GM19035 (cell line): ENCODE measurements around the gene ABCC5.
"Not testable (repeated sequence)": the region's sequence is repeated elsewhere in the genome, so short reads cannot be mapped to it uniquely, and the experiment has no call there.

Experiments
- ATAC-seq: cut with Tn5 transposase; IDR thresholded peaks from one replicate; pipeline ENCODE4 v1.9.1; 2021; ENCODE audit not compliant: unreplicated experiment

Gene ABCC5

DNA sequence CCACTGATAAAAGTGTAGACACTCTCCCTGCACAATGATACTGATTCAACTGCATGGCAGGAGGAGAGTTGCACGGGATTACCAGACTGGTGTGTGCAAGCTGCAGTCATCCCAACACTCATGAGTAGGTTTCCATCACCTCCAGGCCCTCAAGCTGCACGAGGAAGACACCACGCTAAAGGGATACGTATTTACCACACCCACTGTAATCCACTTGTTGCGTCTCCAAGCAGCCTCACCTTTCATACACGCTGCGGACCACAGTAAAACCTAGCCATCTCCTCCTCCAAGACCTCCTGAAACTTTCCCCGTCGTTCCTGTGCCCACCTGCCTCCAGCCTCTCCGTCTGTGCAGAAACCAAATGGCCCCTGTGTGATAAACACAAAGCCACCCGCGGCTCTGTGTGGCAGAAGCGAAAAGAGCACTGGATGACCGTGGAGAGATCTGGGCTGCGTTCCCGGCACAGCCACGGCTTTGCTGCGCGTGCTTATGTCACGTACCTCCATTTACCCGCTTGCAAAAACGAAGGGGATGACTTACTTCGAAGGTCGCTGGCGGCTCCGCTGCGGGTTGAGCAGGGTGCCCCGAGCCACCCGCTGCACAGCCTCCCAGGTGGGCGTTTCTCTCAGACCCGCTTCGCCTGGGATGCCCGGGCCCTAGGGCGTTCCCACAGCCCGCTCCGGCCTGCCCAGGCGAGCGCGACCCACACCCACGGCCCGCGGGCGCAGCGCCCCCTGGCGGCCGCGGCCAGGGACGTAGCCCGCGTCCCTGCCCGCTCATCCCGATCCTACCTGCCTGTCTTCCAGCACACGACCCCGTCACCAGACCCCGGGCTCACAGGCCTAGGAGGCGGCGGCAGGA, 643 bp downstream of the ABCC5 start:
- ATAC-seq: peak; percentile 69

DNA sequence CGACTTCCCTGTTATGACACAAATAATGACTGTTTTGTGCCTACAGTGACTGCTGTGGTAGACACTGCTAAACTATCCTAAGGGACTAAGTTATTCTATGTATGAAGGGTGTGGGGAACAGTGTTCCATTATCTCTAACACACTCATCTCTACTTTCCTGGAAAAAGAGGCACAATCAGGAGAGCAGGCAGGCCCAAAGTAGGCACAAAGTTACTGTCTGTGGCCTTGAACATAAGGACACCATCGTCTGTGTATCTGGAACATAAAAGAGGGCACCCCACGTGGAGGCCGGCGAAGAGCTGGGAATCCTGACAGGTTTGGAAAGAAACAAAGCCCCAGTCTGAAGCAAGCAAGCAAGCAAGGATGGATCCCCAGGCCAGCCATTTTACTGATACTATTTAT, 1.5 kb downstream of the ABCC5 start:
- ATAC-seq: no peak

DNA sequence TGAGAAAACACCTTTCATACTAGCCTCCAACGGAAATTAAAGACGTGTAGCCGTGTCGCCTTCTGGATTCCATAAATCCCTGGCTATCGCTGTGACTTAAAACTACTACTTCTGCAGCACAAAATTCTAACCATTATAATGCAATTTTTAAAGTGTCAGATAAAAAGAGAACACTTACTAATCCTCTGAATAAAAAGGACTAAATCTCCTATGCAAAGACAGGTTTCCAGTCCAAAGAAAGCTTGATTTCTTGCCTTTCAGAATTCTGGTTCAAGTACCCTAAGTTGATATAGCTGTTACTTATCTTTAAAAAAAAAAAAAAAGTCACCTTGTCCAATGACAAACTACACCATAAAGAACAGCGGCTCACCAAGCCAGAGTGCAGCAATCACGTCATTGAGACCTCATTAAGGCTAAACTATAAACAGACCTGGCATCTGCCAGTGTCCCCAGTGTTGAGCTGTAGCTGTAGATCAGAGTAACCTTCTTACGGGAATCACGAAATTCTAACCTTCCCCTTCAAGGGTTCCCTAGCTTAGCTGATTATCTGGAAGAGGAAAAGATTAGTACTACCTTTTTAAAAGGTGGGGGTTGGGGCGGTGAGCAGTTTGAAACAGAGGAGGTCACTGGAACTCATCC, 2.2 kb downstream of the ABCC5 start:
- no peak for ATAC-seq

DNA sequence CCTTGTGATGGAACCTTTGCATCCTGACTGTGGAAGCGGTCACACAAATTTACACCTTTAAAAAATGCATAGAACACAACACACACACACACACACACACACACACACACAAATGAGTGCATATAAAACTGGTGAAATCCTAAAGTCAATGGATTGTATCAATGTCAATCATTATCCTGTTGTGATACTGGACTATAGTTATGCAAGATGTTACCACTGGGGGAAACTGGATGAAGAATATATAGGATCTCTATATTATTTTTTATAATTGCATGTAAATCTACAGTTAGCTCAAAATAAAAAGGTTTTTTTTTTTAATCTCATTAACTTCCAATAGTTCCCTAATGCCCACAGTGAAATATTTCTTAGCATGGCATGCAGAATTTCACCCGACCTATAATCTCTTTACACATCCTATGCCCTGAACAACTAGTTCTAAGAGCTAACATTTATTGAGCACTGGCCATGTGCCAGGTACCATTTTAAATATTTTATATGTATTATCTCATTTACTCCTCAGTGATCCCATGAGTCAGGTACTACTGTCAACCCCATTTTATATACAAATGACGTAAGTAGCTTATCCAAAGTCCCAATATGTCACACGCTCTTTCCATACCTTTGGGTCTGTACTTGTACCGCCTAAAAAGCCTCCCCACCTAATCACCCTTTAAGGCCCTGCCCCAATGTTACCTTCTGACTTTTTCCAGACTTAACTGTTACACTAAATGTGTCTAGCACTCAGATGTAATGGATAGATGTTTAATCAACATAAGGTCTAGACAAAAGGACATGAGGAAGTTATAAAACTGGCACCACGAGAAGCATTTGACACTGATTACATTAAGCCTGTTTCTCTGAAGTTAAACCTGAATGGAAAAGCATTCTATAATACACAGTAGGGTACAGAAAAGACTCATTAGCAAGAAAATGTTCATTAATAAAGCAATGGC, 5.5 kb downstream of the ABCC5 start:
- no peak for ATAC-seq

DNA sequence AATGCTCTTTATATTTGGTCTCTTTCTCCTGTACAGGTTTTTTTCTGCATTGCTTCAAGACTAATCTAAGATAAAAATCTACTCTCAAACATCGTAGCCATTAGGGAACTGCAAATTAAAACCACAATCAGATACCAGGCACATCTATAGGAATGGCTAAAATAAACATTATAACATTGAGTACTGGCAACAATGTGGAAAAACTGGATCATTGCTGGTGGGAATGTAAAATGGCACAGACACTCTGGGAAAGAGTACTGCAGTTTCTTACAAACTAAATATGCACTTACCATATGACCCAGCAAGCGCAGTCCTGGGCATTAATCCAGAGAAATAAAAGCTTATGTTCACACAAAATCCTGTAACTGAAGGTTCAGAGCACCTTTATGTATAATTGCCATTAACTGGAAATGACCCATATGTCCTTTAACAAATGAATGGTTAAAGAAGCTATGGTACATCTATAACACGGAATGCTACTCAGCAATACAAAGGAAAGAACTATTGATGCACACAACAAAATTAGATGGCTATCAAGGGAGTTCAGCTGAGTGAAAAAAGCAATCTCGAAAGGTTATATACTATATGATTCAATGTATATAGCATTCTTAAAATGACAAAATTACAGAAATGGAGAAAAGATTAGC, 6.3 kb downstream of the ABCC5 start:
- no peak for ATAC-seq

DNA sequence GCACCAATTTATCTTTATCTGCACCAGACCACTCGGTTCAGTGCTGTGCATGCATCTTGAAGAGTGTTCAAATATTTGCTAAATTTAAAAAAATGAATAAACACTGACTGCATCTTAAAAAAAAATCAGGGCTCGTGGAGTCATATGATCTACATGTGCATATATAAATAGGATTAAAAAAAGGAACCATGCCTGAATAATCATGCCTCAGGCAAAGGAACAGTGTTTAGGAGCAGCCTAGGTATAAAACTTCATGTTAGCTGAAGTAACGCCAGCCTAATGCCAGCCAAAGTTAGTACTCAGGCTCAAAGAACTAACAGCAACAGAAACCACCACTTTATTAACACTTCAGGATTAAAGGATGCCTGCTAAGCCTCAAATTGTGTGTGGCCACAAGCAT, 9.5 kb downstream of the ABCC5 start:
- no peak for ATAC-seq

DNA sequence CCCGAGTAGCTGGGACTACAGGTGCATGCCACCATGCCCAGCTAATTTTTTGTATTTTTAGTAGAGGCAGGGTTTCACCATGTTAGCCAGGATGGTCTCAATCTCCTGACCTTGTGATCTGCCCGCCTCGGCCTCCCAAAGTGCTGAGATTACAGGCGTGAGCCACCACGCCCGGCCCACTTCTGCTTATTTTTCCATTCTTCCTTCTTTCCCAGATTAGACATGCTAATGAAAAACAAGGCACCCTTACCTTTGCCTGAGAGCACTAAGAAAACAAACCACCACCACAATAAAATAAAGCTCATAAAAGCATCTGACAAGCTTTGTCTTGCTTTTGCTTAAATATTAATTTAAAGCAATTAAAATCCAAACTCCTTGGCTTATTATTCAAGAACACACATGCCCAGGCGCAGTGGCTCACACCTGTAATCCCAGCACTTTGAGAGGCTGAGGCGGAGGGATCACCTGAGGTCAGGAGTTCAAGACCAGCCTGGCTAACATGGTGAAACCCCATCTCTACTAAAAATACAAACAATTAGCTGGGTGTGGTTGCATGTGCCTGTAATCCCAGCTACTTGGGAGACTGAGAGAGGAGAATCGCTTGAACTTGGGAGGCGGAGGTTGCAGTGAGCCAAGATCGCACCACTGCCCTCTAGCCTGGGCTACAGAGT, 10.4 kb downstream of the ABCC5 start:
- not testable (repeated sequence) for ATAC-seq

DNA sequence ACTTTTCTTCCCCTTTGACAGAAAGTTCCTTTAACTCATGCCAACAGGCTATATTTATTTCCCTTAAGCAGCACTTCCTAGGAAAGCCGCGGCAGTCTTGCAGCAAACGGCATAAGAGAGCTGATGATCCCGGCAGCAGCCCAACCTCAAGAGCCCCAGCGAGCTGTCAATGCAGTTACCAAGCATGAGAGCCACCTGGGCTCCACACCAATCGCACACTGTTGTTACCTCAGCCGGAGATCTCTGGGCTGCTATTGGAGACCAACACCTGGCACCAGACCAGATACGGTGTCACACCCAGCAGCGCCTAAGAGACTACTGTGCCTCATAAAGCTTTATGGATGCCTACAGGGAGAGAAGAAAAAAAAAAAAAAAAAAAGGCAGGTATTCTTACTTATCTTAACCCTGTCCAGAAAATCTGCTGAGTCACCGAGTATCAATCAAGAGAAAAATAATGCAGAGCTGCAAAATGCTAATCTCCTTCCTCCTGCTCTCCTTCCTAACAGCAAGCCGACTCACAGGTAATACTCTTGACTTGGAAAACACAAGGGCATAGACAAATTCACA, 11.7 kb downstream of the ABCC5 start:
- no peak for ATAC-seq

DNA sequence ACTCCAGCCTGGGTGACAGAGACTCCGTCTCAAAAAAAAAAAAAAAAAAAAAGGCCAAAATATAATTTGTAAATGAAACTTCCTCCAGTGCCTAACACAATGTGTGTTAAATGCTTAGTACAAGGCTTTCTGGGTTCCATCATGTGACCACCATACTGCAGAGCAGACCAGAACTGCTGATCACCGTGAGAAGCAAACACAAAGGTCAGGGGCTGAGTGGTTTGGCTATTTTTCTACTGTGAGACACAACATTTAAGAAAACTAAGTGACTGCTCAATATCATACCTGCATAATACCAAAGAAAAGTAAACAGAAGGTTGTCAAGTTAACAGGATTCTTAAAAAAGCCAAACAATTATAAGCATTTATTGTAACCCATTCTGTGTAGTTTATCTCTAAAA, 13.2 kb downstream of the ABCC5 start:
- no peak for ATAC-seq

DNA sequence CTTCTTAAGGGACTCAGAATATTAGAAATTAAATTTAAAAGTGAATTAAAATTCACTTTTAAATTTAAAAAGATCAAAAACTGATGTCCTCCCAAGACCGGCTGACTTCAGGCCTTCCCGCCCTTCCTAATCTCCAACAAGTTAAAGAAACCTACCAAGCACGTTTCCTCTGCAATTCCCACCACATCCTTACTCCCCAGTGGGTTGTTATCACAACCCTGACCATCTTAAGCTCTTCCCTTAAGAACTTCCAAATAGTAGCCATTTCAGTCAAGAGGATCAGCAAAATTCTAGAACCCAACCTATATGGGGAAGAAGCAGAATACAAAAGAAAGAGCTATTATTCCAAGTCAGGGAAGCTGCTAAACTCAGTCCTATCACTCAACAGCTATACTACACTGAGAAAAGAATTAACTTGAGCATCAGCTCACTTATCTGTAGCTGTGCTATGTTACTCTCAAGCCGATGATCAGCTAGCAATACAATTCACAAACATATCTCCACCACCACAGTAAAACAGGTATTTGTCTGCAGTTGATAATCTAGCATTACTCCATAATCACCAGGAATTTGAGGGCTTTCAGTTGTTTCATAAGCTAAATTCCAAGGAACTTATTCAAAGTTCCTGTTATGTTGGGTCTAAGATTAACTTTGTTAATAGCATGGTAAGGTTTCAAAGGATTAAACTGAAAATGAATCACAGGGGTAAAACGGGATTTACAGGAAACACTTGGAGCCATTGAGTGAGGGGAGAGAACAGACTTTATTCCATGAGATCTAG, 14.3 kb downstream of the ABCC5 start:
- no peak for ATAC-seq

DNA sequence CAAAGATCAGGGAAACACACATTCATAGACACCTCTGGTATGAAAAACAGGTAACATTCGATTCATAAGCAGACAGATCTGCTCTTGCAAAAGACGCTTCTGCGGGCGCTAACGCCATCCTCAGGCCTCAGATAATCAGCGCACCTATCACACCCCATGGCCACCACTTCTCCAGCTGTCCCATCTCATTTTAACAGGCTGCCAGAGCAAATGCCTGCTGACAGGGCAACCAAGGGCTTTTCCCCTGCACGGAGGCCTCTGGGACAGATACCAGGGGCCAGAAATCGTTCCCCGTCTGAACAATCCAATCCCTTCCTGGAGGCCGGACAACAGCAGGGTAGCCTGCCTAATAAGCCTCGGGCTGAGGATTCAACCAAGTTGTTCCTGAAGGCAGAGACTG, 15.2 kb downstream of the ABCC5 start:
- no peak for ATAC-seq

DNA sequence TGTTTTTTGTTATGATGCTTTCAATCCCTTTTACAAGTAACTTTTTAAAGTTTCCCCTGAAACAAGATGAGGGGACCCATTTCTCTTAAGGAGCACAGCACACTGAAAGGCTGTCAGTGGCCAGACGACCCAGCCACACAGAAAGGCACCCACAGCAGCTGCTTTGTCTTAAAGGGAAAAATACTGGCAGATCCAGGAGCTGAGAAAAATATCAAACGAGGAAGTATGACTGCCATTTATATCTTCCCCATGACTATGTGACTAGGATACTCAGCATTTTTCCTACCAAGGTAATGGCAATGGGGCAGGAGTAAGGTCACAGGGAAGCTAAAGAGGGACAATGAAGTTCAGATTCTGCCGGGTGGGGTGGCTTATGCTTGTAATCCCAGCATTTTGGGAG, 15.9 kb downstream of the ABCC5 start:
- no peak for ATAC-seq

DNA sequence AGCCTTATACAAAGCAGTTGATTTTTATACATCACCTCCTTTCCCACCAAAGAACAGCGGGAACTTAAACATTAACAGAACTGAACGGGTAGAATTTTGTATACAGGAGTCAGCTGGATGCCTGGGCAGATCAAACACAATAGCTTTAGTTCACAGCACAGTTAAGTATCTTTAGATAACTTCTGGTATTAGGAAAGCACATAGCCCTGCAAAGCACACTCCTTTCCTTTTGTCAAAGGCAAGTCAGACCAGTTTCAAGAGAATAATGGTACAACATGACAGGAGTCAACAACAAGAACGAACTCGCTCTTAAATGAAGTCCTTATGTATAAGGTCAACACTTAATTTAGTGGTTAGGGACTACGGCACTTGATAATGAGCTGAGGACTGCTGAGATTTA, 26.3 kb downstream of the ABCC5 start:
- ATAC-seq: no peak

DNA sequence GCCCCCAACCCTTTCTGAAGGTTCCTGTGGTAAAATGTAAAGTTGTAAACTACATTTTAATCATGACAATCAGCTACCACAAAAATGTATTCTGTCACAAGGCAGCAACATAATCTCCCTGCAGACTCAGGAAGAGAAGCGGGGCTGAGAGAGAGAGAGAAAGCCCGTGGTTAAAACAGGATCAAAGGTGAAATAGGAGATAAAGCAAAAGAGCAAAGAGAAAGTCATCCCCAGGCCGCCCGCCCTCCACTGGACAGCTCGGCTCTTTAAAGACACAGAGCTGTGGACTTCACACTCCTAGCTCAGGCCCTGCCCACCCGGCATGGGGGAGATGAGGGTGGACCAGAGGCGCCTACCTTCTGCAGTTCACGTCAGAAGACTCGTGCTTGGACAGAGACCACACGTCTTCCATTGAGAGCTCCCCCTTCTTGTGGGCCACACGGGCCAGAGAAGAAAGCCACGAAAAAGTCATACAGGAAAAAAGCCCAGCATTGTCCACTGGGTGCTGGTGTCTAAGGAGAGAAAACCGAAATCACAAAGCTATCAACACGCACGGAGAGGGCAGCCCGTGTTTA, 29.4 kb downstream of the ABCC5 start:
- no peak for ATAC-seq

DNA sequence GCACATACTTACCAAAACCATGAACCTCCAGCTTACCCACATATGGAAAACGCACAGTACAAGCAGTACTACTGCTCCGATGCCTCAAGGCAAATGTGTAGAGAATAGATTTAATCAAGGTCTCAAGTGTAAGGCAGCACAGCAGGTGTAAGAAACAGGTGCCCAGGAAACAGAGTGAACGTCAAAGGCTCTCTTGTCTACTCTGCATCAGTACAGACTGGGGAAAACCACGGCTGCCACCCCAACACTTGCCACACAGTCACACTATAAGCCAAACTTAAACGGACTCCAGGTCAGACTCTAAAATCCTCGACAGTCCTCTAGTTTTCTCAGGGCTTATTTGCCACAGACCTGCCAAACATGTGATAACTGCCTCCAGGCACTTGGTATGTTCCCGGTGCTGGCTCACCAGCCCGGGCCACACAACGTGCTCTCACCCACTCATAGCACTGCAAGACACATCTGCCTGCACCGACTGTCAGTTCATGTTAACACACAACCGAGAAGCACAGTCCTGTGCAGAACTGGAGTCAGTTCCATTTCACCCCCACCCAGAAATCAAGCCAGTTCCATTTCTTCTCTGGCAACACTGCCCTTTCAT, 30.6 kb downstream of the ABCC5 start:
- ATAC-seq: no peak

DNA sequence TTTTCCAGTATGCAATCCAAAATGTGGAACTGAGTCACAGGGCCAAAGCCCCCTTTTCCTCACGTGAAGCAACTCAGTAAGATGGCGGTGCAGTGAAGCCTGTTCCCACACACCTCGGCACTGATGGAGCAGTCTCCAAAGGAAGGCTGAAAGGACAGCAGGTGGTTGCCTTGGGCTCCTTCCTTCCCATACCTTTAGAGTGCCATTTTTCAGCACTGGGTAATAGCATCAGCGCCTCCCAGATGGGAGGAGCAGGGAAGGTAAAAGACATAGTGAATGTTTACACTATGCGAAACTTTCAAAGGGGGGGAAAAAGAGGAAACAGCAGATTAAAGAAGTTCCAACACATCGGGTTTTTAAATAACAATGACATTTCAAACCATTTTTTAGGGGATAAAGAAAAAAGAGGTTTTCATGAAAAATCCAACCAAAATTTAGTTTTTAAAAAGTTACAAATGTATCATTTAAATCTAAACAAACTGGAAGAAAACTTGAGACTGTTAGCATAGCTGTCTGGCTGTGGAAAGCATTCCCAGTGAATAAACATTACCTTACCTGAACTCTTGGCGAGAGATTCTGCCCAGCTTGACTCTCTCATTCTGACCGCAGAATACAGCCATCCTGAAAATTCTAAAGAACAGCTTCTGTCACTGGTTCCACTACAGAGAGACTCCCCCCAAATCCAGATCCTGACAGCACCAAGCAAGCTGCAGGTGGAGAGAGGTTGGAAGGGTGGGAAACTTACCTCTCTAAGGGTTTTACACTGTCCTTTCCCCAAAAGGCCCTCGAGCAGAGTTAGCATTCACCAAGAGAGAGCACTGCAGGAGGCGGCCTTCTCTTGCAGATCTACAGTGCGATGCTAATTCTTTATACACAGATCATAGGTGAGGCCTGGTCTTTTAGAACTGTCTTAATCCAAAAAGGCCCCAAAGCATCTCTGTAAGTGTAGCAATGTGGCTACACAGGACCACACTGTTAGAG, 32.6 kb downstream of the ABCC5 start:
- no peak for ATAC-seq

DNA sequence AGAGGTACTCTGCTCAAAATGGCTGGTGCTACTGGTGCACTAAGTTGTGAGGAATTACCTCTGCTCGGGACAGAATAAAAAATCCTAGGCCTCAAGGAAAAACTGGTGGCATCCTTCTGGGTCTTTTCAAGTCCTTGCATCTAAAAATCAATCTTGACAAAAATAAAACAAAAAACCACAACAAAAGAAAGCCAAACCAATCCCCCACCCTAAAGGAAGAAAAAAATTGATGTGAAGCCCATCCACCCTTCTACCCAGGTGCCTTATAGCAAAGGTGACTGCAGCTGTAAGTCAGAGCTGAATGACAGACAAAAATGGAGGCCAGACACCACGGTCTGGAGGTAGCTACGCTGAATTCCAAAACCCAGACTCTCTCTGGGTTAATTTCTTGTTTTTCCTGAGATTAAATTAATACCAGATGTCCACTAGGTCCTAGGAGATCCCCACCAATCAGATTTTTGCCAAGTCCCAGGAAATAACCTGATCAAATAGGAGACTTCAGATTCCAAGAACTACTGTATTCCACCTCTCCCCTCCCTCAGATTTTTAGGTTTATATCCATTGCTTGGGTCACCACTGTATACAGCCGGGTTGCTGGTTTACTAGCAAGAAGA, 33.5 kb downstream of the ABCC5 start:
- no peak for ATAC-seq
